HuH-7.5 (cell line): Measurements from ENCODE around the gene HSD17B8.

Experiments
- DNase-seq: peaks from one replicate; pipeline ENCODE4 v3.0.0; 2011; ENCODE audit warnings: low spot score

The HSD17B8 gene

GRCh38 chr6:33191383-33192104 lies 12.9 kb upstream of the HSD17B8 start:
- no peak for DNase-seq

GRCh38 chr6:33192105-33192646 lies 12.3 kb upstream of the HSD17B8 start, which contains the start of gene COL11A2:
COL11A2 (minus strand) TSS chr6:33192467; CDS start chr6:33192240, 227 bp downstream.
- DNase-seq: no peak

GRCh38 chr6:33192671-33193602 lies 11.5 kb upstream of the HSD17B8 start:
- no peak for DNase-seq

GRCh38 chr6:33193619-33194018 lies 10.8 kb upstream of the HSD17B8 start:
- no peak for DNase-seq

- no peak for DNase-seq
These were observed 9.9 kb upstream of the HSD17B8 start for GRCh38 chr6:33194431-33194979.

- DNase-seq: no peak
These were observed 8.9 kb upstream of the HSD17B8 start for GRCh38 chr6:33195304-33196165.

GRCh38 chr6:33197431-33198048 lies 6.9 kb upstream of the HSD17B8 start:
- peak; percentile 72 for DNase-seq

GRCh38 chr6:33198159-33198852 lies 6.1 kb upstream of the HSD17B8 start:
- no peak for DNase-seq

- no peak for DNase-seq
These were observed 5.5 kb upstream of the HSD17B8 start for GRCh38 chr6:33198853-33199436.

- peak; percentile 78 for DNase-seq
These were observed 4.7 kb upstream of the HSD17B8 start for GRCh38 chr6:33199687-33200218.

- peak; percentile 93 for DNase-seq
These were observed 4.0 kb upstream of the HSD17B8 start, which contains the start of the genes RXRB and SLC39A7 for GRCh38 chr6:33200219-33201146. RXRB (minus strand) TSS chr6:33200665; CDS start chr6:33200476, 189 bp downstream. SLC39A7 (plus strand) TSS chr6:33200867; CDS start chr6:33201246, 379 bp downstream.

- no peak for DNase-seq
These were observed 3.3 kb upstream of the HSD17B8 start for GRCh38 chr6:33201147-33201545.

- DNase-seq: no peak
These were observed 2.5 kb upstream of the HSD17B8 start for GRCh38 chr6:33201935-33202334.

GRCh38 chr6:33202799-33203198 lies 1.7 kb upstream of the HSD17B8 start:
- no peak for DNase-seq

GRCh38 chr6:33203443-33204164 lies 851 bp upstream of the HSD17B8 start:
- no peak for DNase-seq

- no peak for DNase-seq
These were observed 365 bp upstream of the HSD17B8 start for GRCh38 chr6:33204165-33204414.

- DNase-seq: no peak
These were observed 954 bp downstream of the HSD17B8 start for GRCh38 chr6:33205191-33206026.
